Measurements from ENCODE around the gene SH3BP2.

SH3BP2 gene

DNA sequence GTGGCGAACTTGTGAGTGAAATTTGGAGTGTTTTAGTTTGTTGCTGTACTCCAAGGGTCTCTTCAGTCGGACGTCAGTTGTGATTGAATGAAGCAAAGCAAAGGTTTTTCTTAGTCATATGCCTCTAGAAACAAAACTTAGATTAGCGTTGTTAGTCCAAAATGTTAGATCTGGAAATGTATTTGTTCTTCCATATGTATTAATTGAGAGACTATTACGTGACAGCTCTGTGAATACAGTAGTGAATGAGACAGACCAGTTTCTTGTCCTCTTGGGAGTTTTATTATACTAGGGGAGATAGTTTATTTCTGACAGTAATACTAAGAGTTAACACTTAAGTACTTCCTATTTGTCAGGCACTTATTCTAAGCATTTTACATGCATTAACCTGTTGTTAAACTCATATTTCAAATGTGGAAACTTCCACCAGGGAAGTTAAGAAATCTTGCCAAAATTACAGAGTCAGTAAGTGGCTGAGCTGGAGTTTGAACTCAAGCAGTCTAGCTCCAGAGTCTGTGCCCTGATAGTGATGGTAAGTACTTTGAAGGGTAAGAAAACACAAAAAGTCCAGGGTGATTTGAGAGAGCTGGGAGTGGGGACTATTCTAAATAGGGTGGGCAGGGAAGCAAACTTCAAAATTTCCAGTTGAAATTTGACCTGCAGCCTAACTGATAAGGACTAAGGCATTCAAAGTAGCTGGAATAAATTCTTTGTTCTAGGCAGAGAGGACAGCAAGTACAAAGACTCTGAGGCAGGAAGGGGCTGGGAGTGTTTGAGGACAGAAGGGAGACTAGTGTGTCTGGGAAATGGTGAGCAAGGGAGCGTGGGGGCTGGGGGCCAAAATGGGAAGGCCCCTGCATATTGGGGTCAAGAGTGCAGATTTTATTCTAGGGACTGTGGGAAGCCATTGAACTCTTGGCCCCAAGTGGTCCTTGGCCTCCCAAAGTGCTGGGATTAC is 67.8 kb downstream of the SH3BP2 start:
- DNase-seq, result no peak

GRCh38 chr4:2861631-2862436 is 68.9 kb downstream of the SH3BP2 start:
- no peak for DNase-seq

DNA sequence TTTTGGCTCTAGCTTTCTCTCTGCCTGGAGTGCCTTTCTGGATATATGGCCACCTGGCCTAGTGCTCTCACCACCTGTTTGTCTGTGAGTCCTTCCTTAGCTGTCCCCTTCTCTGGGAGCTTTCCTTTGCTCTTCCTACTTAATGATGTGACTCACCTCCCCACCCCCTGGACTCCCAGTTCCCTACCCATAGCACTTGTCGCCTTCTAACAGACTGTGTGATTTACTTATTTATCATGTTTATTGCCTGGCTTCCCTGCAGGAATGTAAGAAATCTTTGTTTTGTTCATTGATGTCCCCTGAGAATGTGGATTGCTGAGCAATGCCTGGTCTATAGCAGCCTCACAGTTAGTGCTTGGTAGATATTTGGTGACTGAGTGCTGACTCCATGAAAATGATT is 69.6 kb downstream of the SH3BP2 start:
- DNase-seq, result no peak

GRCh38 chr4:2863649-2864048 is 70.8 kb downstream of the SH3BP2 start:
- no peak for DNase-seq

- no peak for DNase-seq
Observed at GRCh38 chr4:2865196-2865780, 72.4 kb downstream of the SH3BP2 start.

DNA sequence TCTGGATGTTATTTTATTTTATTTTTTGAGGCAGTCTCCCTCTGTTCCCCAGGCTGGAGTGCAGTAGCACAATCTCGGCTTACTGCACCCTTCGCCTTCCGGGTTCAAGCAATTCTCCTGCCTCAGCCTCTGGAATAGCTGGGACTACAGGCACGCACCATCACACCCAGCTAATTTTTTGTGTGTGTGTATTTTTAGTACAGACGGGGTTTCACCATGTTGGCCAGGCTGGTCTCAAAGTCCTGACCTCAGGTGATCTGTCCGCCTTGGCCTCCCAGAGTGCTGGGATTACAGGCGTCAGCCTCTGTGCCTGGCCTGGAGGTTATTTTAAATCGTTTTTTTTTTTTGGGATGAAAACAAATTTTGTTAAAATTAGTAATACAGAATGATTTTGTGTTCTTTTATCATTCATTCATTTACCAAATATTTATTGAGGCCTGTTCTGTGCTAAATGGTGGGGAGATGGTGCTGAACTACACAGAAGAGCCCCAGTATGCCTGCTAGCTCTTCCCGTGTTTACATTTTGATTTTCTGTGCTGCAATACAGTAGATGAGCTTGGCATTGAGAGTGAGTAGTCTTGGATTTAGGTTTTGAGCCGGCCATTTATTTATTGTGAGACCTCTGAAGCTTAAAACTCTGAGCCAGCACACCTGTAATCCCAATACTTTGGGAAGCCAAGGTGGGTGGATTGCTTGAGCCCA is 73.4 kb downstream of the SH3BP2 start:
- no peak for DNase-seq

DNA sequence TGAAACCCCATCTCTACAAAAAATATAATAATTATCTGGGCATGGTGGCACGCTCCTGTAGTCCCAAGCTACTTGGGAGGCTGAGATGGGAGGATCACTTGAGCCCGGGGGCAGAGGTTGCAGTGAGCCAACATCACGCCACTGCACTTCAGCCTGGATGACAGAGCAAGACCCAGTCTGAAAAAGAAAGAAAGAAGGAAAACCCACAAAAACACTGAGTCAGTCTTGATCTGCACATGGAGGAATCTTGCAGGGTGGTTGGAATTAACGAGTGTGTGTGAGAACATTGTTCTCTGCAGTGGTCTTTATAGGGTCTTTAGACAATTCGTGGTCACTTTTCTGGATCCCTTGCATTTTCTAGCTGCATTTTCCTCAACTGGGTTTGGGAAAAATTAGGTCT is 74.0 kb downstream of the SH3BP2 start:
- DNase-seq, result no peak

- DNase-seq, result no peak
Observed at GRCh38 chr4:2867758-2868491, 75.0 kb downstream of the SH3BP2 start.

- DNase-seq, result no peak
Observed at GRCh38 chr4:2868877-2869487, 76.1 kb downstream of the SH3BP2 start.

DNA sequence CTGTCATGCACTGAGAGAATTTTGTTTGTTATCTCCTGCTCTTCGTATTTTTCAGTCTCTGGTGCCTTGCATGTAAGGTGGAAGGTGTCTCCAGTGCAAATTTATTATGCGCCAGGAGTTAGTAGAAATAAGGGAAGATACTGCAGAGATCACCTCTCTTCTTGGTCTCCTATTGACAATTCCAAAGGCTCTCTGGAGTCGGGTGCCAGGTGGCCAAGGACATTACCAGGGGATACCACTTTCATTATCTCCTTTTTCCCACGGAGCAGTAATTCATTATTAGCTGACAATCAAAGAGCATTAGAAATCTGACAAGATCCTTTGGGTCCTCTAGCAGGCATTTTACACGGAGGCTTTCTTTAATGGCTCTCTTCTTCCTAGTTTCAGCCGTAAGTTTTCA is 76.8 kb downstream of the SH3BP2 start:
- no peak for DNase-seq

- no peak for DNase-seq
Observed at GRCh38 chr4:2870082-2870481, 77.2 kb downstream of the SH3BP2 start.

GRCh38 chr4:2871466-2871865 is 78.6 kb downstream of the SH3BP2 start:
- no peak for DNase-seq

DNA sequence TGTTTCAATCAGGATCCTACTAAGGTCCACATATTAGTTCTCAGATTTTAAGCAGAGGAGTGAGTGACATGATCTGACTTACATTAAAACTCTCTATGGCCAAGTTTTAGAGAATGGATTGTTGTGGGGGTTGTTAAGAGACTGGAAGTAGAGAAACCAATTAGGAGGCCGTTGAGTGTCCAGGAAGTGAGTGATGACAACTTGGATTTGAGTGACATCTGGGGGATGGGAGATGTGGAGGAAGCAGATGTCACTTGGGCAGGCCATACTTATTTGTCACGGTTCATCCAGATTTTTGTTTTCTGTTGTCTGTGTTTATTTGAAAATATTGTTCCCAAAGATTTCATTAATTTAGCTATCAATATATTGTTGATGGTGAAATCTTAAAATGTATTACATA is 79.0 kb downstream of the SH3BP2 start:
- DNase-seq, result no peak

GRCh38 chr4:2873329-2873728 is 80.4 kb downstream of the SH3BP2 start:
- no peak for DNase-seq

- no peak for DNase-seq
Observed at GRCh38 chr4:2874861-2875260, 82.0 kb downstream of the SH3BP2 start.

DNA sequence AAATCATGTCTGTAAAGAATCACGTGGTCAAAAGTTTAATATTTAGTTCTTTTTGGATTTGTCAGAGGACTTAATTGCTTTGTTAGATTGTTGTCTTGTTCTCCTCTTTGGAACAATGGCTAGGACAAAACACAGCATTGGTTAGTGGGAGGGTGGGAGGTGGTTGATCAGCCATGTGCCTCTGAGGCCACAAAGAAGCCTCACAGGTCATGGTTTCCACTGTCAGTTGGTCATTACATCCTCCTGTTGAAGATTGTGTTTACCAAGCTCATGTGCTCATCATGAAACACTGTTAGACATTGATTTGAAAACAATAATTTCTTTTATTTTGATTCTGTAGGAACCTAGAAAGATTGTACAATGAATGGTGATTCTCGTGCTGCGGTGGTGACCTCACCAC is 82.7 kb downstream of the SH3BP2 start:
- no peak for DNase-seq

GRCh38 chr4:2878346-2878745 is 85.5 kb downstream of the SH3BP2 start:
- DNase-seq, result no peak

DNA sequence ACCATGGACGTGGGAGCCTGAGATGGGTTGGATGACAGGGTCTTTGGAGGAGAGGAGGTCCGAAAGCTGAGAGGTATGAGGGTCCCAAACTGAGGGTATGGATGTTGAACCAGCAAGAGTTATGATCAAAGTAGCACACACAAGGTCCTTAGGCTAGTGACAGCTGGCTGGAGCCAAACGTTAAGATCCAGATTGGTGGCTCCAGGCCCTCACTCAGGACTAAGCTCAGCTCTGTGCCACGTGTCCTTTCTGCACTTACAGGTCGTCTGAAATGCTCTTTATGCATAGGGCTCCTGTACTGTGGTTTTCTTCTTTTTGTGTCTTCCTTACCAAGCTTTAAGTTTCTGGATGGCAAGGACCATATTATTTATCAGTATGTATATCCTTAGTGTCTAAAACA is 86.1 kb downstream of the SH3BP2 start:
- no peak for DNase-seq

DNA sequence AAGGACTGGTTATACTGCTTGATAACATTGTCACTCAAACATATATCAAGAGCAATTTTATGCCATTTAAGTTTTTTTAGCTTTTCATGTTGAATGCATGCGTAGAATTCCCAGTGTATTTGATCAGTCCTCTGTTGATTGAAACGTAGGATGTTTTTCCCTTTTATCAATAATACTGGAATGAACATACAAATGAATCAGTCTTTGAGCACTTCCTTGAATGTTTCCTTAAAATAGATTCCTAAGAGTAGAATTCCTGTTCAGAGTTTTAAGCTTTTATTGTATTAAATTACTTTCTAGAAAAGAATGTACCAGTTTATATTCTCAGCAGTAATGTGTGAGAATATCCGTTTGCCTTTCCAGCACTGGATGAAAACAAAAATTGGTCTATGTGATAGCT is 88.5 kb downstream of the SH3BP2 start:
- DNase-seq, result no peak

DNA sequence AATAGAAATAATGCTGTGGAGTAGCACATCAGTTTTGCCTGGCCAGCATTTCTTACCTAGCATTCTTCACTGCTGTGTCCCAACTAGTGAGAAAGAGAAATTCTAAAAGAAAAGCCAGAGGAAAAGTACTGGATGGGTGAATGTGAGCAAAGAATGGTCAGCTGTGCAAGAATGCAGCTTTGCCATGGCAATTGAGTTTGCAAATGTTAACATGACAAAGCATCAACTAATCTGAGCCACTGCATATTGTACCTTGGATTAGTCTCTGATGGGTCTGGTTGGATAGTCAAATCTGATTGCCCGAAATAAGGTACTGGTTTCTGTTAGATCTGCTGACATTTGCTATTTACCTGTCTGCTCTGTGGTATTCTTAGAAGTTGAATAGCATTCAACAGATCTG is 89.5 kb downstream of the SH3BP2 start:
- no peak for DNase-seq

GRCh38 chr4:2886161-2886560 is 93.3 kb downstream of the SH3BP2 start:
- DNase-seq, result no peak

DNA sequence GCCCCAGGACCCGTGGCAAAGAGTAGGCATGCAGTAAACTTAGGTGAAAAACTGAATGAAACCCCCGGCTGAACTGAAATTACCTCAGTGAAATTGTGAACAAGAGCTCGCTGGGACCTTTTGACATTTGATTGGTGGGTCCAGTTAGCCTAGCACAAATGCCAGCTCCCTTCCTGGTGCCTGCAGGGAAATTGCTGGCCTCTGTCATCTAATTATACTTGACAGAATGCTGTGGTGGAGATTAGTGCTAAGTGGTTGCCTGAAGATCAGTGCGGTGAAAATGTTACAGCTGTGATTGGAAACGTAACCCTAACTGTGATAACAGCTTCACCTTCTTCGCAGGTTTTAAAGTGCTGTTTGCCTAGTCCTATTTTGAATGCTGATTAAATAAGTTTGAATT is 93.7 kb downstream of the SH3BP2 start:
- DNase-seq, result no peak

All from activated T-cell treated with anti-CD3 and anti-CD28 coated beads for 4 hours (primary cell).